Prostate gland (tissue), 2 donors: ENCODE measurements around the gene HCFC2. TPM values are rescaled to one million over a fixed set of nuclear protein-coding genes. Genes with fewer than 3 reads are reported as not detected.

ENCODE experiments used
- DNase-seq: peaks from one replicate; pipeline ENCODE4 v3.0.0-alpha.2; 2019; ENCODE audit warnings: low spot score
- H3K27ac ChIP-seq, 2 donors: fragments of 200-600 bp; sonication (generic); 2 replicates each; pipeline ENCODE4 v1.5.1; 2017 to 2019
- H3K27me3 ChIP-seq: fragments of 200-600 bp; sonication (generic); replicated peaks from 2 replicates; pipeline ENCODE4 v1.5.1; 2019; ENCODE audit not compliant: insufficient read depth
- H3K36me3 ChIP-seq, 2 donors: fragments of 200-600 bp; sonication (generic); 1 replicate in 1 of 2; 2 replicates in 1 of 2; pipeline versions ENCODE4 v1.5.1 to v1.8.1; 2017 to 2019
- H3K4me1 ChIP-seq: fragments of 200-600 bp; sonication (generic); replicated peaks from 2 replicates; pipeline ENCODE4 v1.5.1; 2019
- H3K4me3 ChIP-seq, 2 donors: fragments of 200-600 bp; sonication (generic); 2 replicates each; pipeline ENCODE4 v1.5.1; 2017 to 2019
- H3K9me3 ChIP-seq: fragments of 200-600 bp; sonication (generic); 2 replicates; pipeline ENCODE4 v1.5.1; 2017
- CTCF ChIP-seq, 4 experiments: fragments of 200-600 bp in 2 of 4; fragments of 450-650 bp in 2 of 4; sonication (generic) in 2 of 4; IDR thresholded peaks; 1 replicate in 3 of 4; 2 replicates in 1 of 4; pipeline ENCODE4 v1.5.1; 2016 to 2019; ENCODE audit warnings: antibody characterized with exemption in 4 of 4, mild to moderate bottlenecking in 2 of 4, moderate library complexity in 2 of 4
- POLR2A ChIP-seq: fragments of 450-650 bp; IDR thresholded peaks from one replicate; pipeline ENCODE4 v1.6.1; 2016; ENCODE audit warnings: antibody characterized with exemption, mild to moderate bottlenecking
- POLR2AphosphoS5 ChIP-seq: sonication (generic); formaldehyde crosslinking; IDR thresholded peaks from one replicate; pipeline ENCODE4 v1.6.1; 2017; ENCODE audit warnings: antibody characterized with exemption
- WGBS: methylation state at CpG from one replicate; pipeline ENCODE4 v1.1.5; 2018; 5-methylcytosine and 5-hydroxymethylcytosine counted together
- intact Hi-C: fragments of 100-400 bp; cut with DNase I; formaldehyde crosslinking; loops from one replicate; pipeline ENCODE4 v1.14.2; 2022
- total RNA-seq, 2 donors: library from RNA; depleted of rRNA; stranded (reverse); fragments of >200 nt; gene quantifications; one replicate each; pipeline ENCODE4 v1.1.0, GENCODE V29; 2016

The HCFC2 gene
- total RNA-seq, 2 donors from 2014 or later: 18.3 to 18.6 TPM

- Histone ChIP-seq H3K27me3 (no peaks in the 10 kb centered on the region), H3K27ac (no peak overlapping the region), H3K9me3 (no peaks in the 10 kb centered on the region), H3K36me3 (no peaks in the 10 kb centered on the region), H3K4me3 (no peak overlapping the region), H3K4me1 (no peaks in the 10 kb centered on the region)
- no peak for TF ChIP-seq POLR2A
- TF ChIP-seq CTCF (IDR thresholded peaks at IDR 0.05): no peak
- no peak for TF ChIP-seq POLR2AphosphoS5
- WGBS: 94% methylated on average over 4 of the region's 4 CpGs
- no peak for DNase-seq
- intact Hi-C loops: no loop called here
Observed at GRCh38 chr12:104058802-104059201, 5.5 kb upstream of the HCFC2 start.

DNA sequence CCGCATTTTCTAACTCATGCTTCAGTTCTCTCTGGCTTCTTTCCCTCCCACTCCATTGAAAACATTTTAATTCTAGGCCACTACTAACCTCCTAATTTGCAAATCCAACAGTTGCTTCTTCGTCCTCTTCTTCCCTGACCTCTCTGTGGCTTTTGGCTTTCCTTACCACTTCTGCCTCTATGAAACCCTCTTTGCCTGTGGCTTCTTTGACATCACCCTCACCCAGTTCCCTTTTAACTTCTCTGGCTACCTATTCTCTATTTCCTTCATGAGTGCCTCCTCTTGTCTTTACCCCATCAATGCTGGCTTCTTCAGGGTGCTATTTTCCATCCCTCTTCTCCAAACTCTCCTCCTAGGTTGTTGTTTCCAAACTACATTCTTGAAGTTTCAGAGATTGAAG is 4.4 kb upstream of the HCFC2 start:
- intact Hi-C loops: loop anchor here (5.0 kb wide), 1 partner anchor 93 kb away; the partner anchor contains the start of gene TDG
- no peak for DNase-seq
- Histone ChIP-seq H3K4me3 (no peak overlapping the region), H3K27ac (no peak overlapping the region), H3K9me3 (no peaks in the 10 kb centered on the region), H3K36me3 (no peaks in the 10 kb centered on the region), H3K27me3 (no peaks in the 10 kb centered on the region), H3K4me1 (no peaks in the 10 kb centered on the region)
- WGBS: 68% methylated on average over 2 of the region's 2 CpGs
- TF ChIP-seq POLR2A (no peak), POLR2AphosphoS5 (no peak), CTCF (IDR thresholded peaks at IDR 0.05) (no peak)

DNA sequence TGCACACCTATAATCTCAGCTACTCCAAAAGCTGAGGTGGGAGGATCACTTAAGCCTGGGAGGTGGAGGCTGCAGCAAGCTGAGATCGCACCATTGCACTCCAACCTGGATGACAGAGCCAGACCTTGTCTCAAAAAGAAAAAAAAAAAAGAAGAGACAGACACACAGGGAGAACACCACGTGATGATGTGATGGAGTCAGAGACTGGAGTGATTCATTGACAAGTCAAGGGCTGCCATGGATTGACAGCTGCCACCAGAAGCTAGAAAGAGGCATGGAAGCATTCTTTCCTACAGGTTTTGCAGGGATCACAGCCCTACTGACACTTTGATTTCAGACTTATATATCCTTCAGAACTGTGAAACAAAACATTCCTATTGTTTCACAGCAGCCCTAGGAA is 3.5 kb upstream of the HCFC2 start:
- intact Hi-C loops: loop anchor here (5.0 kb wide), 1 partner anchor 93 kb away; the partner anchor contains the start of gene TDG
- Histone ChIP-seq H3K4me3 (no peak overlapping the region), H3K27ac (no peak overlapping the region), H3K36me3 (no peaks in the 10 kb centered on the region), H3K4me1 (no peaks in the 10 kb centered on the region), H3K9me3 (no peaks in the 10 kb centered on the region), H3K27me3 (no peaks in the 10 kb centered on the region)
- no peak for DNase-seq
- WGBS: 54% methylated on average over 2 of the region's 2 CpGs
- no peak for TF ChIP-seq POLR2AphosphoS5
- no peak for TF ChIP-seq POLR2A
- TF ChIP-seq CTCF (IDR thresholded peaks at IDR 0.05): no peak

DNA sequence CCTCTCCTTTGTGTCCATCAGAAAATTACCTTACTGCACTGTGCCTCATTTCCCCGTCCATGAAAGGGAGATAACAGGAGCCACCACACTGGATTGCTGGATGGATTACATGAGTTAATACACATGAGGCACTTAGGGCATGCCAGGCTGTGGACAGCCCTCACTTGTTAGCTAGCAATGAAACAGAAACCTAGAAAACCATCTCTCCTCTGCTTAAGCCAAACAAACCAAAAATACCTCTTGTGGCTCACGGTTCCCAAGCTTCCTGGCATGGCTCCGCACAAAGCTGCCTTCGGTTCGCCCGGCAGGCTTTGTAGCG is 660 bp upstream of the HCFC2 start:
- DNase-seq: peak; percentile 10
- peak overlapping the region; percentile 79 to 84 for H3K27ac ChIP-seq
- no peaks in the 10 kb centered on the region for H3K9me3 ChIP-seq
- no peaks in the 10 kb centered on the region for H3K36me3 ChIP-seq
- WGBS: under 1% methylated on average over 7 of the region's 7 CpGs
- no peaks in the 10 kb centered on the region for H3K27me3 ChIP-seq
- H3K4me3 ChIP-seq: peak overlapping the region; percentile 82 to 97
- intact Hi-C loops: loop anchor here (5.0 kb wide), 1 partner anchor 96 kb away; the partner anchor contains the start of gene TDG
- no peak for TF ChIP-seq POLR2A
- TF ChIP-seq CTCF (IDR thresholded peaks at IDR 0.05): no peak
- no peak for TF ChIP-seq POLR2AphosphoS5
- no peaks in the 10 kb centered on the region for H3K4me1 ChIP-seq

DNA sequence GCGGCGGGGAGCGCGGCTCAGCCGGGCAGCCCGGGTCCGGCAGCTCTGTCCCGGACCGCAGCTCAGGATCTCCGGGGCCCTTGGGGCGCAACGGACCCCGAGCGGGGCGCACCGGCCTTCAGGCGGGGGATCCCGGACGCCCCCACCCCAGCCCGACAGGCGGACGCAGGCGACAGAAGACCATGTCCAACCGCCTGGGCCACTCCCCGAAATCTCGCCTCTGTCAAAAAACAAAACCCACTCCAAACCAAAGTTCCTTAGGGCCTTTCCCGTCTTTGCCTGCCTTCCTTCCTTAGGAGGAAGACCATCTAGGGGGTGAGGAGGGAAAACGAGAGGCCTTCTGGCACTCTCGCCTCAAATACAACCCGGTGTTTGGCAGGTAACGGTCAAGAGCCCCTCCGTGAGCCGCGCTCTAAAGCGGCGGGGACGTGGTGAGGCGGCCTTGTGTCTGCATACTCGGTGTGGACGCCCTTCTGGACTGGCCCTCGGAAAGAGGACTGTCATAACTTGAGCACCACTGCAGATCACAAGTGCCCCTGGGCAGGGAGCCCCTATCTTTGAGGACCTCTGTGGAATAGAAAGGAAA is 604 bp downstream of the HCFC2 start:
- 1% methylated on average over 41 of the region's 41 CpGs for WGBS
- TF ChIP-seq POLR2A (no peak), POLR2AphosphoS5 (no peak), CTCF (IDR thresholded peaks at IDR 0.05) (no peak)
- Histone ChIP-seq H3K27me3 (no peaks in the 10 kb centered on the region), H3K27ac (peak overlapping the region; percentile 79 to 84), H3K4me1 (no peaks in the 10 kb centered on the region), H3K9me3 (no peaks in the 10 kb centered on the region), H3K36me3 (no peaks in the 10 kb centered on the region), H3K4me3 (peak overlapping the region; percentile 82 to 97)
- DNase-seq: peak; percentile 12
- intact Hi-C loops: loop anchor here (5.0 kb wide), 1 partner anchor 98 kb away; the partner anchor contains the start of gene TDG
